Cardiac septum (tissue), 1 donor: ENCODE results near the gene GNG7. TPM values are rescaled to one million over a fixed set of nuclear protein-coding genes. Genes with fewer than 3 reads are reported as not detected.
"Not testable (repeated sequence)": the region's sequence is repeated elsewhere in the genome, so short reads cannot be mapped to it uniquely, and the experiment has no call there.

Source experiments
- DNase-seq: peaks from one replicate; pipeline ENCODE4 v3.0.0-alpha.2; 2020; ENCODE audit warnings: low spot score
- intact Hi-C: fragments of 100-400 bp; cut with DNase I; formaldehyde crosslinking; loops from one replicate; pipeline ENCODE4 v1.14.0; 2022
- total RNA-seq: library from RNA; stranded (reverse); fragmentation: NEBNext Ultra II Directional; extraction: Animal tissue kit (Norgen Biotek cat#: 25700); gene quantifications from one replicate; pipeline ENCODE4 v1.2.1, GENCODE V29; 2021
- donor health status: DM: no; HTN: no; CAD: no.

GNG7 gene
- total RNA-seq, 1 donor from 2014 or later, result 30.9 TPM

DNA sequence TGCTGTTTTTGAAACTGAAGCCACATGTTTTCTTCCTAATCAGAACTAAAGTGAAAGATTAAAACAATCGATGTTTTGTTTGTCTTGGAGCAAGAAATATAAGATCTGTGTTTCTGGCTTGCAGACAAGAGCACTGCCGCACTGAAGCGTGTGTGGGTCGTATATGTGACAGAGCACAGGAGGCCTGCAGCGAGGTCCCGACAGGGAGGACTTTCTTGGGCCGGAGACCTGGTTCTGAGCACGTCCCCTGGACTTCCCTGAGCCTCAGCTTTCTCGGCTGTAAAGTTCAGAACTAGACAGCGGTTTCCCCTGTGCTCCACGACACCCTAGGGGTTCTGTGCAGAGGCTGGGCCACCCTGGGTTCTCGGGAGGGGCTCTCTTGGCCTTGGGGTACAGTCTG, 166.0 kb downstream of the GNG7 start:
- intact Hi-C loops, result no loop called here
- DNase-seq, result no peak

GRCh38 chr19:2534423-2535013, 168.0 kb downstream of the GNG7 start:
- DNase-seq, result no peak

DNA sequence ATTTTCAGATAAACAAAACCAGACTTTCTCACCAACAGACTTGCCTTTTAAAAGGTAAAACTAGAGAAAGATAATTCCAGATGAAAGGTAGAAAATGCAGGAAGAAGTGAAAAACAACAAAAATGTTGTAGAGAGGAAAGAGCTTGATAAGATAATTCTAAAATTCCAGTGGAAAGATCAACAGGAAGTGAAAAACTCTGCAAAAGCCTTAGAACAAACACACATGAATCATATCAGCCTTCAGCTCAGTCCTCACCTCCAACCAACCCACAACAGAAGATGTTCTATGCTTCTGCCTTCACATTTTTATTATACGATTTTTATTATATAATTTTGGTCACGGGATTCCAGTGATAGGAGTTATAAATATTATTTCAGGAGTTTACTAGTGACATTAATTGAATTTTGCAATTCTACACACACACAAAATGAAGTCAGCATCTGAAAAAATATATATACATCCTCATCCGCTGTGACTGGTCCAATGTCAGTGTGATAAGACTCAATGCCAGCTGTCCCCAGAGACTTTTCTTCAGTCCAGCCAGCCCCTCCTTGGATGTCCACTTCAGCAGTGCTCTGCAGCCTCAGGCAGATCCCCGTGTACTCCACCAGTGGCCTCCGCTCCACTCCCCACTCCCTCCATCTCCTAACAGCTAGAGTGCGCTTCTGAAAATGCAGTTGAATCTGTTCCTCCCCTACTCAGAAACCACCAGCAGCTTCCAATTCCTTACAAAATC, 168.6 kb downstream of the GNG7 start:
- DNase-seq, result no peak
- intact Hi-C loops, result no loop called here

More at GRCh38 chr19:2534423-2535013, 168.0 kb downstream of the GNG7 start:
- intact Hi-C loops, result no loop called here

GRCh38 chr19:2533072-2533425, 169.4 kb downstream of the GNG7 start:
- intact Hi-C loops, result no loop called here
- no peak for DNase-seq

GRCh38 chr19:2532252-2533071, 170.0 kb downstream of the GNG7 start:
- intact Hi-C loops, result no loop called here
- no peak for DNase-seq

- not testable (repeated sequence) for DNase-seq
Measured at GRCh38 chr19:2529942-2530341, 172.6 kb downstream of the GNG7 start.

DNA sequence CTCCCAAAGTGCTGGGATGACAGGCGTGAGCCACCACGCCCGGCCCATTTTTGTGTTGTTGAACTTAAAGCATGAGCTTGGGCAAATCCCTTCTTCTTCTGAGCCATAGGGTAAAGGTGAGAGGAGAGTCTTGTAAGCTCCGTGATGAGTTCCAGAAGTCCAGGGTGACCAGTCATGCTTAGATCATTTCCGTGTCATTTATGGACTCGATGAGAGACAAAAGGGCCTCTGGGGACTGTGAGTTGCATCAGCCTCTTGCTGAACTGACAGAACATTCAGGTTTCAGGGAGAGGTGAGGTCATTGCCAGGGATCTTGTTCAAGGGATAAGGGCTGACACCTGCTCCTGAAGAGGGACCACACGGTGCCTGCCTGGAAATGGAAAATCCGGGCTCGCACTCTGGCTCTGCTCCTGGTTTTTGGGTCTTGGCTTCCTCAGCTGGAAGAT, 173.0 kb downstream of the GNG7 start:
- no peak for DNase-seq
- intact Hi-C loops, result no loop called here

More at GRCh38 chr19:2529942-2530341, 172.6 kb downstream of the GNG7 start:
- intact Hi-C loops, result not testable (repeated sequence)

- DNase-seq, result no peak
- intact Hi-C loops, result no loop called here
Measured at GRCh38 chr19:2528675-2529101, 173.8 kb downstream of the GNG7 start.

GRCh38 chr19:2527686-2528085, 174.8 kb downstream of the GNG7 start:
- no peak for DNase-seq
- intact Hi-C loops, result no loop called here

GRCh38 chr19:2527171-2527570, 175.3 kb downstream of the GNG7 start:
- intact Hi-C loops, result no loop called here
- DNase-seq, result no peak

DNA sequence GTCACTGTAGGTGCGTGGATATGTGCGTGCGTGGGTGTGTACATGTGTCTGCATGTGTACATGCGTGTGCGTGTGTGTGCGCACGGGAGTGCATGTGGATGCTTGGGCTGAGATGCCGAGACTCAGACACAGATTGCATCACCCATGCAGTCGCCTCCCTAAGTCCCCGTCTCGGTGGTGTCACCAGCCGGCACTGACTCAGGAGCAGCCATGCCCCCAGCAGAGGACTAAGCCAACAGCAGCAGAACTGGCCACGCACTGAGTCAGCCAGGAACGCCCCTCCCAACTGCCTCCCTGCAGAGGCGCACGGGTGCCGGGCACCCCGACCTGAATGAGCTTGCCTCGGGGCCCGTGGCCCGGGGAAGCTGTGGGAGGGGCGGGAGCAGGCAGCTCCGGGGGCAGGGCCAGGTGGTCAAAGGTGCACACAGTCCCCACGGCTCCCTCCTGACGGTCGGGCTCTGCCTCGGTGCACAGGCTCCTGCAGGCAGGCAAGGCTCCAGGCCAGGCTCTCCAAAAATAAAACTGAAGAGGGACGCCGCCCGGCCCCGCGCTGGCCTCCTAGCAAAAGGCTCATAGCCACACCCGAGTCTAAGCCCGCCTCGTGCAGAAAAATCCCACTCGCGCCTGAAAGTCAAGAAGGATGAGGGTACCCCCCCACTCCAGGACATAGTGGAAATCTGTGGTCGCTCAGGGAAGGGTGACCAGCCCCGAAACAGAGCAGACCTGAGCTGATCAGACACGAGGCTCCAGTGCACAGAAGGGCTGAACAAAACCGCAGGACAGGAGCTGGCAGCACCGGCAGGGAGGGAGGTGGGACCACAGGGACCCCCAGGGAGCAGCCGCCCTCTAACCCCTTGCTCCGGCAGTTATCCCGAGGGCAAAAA, 177.4 kb downstream of the GNG7 start:
- intact Hi-C loops, result no loop called here
- no peak for DNase-seq

- DNase-seq, result no peak
- intact Hi-C loops, result no loop called here
Measured at GRCh38 chr19:2524361-2524839, 178.1 kb downstream of the GNG7 start.

- intact Hi-C loops, result no loop called here
- no peak for DNase-seq
Measured at GRCh38 chr19:2523630-2524311, 178.7 kb downstream of the GNG7 start.

GRCh38 chr19:2519482-2519881, 183.0 kb downstream of the GNG7 start:
- no peak for DNase-seq
- intact Hi-C loops, result no loop called here

GRCh38 chr19:2518856-2519255, 183.6 kb downstream of the GNG7 start:
- intact Hi-C loops, DNase-seq: not testable (repeated sequence)

GRCh38 chr19:2517881-2518601, 184.5 kb downstream of the GNG7 start:
- intact Hi-C loops, result no loop called here
- DNase-seq, result no peak

DNA sequence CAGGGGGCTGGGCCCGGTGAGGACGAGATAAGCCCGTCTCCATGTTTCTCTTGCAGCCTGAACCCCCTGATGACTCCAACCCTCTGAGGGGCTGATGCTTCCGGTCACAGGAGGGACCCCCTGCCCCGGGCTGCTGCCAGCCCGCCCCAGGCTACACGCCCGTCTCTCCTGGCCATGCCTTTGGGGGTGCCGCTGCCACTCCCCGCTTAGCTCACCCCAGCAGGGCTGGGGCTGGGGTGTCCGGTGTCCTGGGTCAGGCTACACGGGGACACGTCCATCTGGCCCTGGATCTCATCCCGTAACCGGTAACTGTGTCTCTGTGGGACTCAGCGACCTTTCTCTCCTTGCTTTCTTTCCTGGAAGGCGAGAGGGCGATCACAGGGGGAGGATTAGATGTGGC, 185.8 kb downstream of the GNG7 start:
- intact Hi-C loops, result no loop called here
- DNase-seq, result no peak

GRCh38 chr19:2514981-2515518, 187.4 kb downstream of the GNG7 start:
- no peak for DNase-seq

More at GRCh38 chr19:2514981-2515518, 187.4 kb downstream of the GNG7 start:
- intact Hi-C loops, result no loop called here
